H9 (cell line): ENCODE measurements around the gene CGGBP1. TPM values are rescaled to one million over a fixed set of nuclear protein-coding genes. Genes with fewer than 3 reads are reported as not detected.

Experiments
- DNase-seq: peaks from one replicate; pipeline ENCODE4 v3.0.0-alpha.2; 2017
- H2AFZ ChIP-seq: one replicate; pipeline ENCODE4 v1.6.1; 2013; ENCODE audit warnings: mild to moderate bottlenecking, low read length, control low read depth, moderate library complexity
- H2AK5ac ChIP-seq: 2 replicates; pipeline ENCODE4 v1.6.1; 2013; ENCODE audit warnings: low read length, control low read depth, mixed read lengths; ENCODE audit not compliant: insufficient read length
- H2BK120ac ChIP-seq: one replicate; pipeline ENCODE4 v1.6.1; 2013; ENCODE audit warnings: low read depth, mild to moderate bottlenecking, low read length, control low read depth, inconsistent platforms; ENCODE audit not compliant: poor library complexity, severe bottlenecking
- H2BK12ac ChIP-seq: 2 replicates; pipeline ENCODE4 v1.6.1; 2013; ENCODE audit warnings: low read length, control low read depth, mixed read lengths, low read depth; ENCODE audit not compliant: insufficient read length
- H2BK15ac ChIP-seq: 2 replicates; pipeline ENCODE4 v1.6.1; 2013; ENCODE audit warnings: low read depth, low read length, control low read depth
- H2BK20ac ChIP-seq: one replicate; pipeline ENCODE4 v1.6.1; 2013; ENCODE audit warnings: low read depth, mild to moderate bottlenecking, low read length, control low read depth, inconsistent platforms; ENCODE audit not compliant: poor library complexity, severe bottlenecking
- H2BK5ac ChIP-seq: 2 replicates; pipeline ENCODE4 v1.6.1; 2013; ENCODE audit warnings: low read length, control low read depth, mixed read lengths; ENCODE audit not compliant: insufficient read length
- H3K14ac ChIP-seq: 2 replicates; pipeline ENCODE4 v1.6.1; 2013; ENCODE audit warnings: low read length, control low read depth; ENCODE audit not compliant: insufficient read depth
- H3K18ac ChIP-seq: 2 replicates; pipeline ENCODE4 v1.6.1; 2013; ENCODE audit warnings: low read depth, mild to moderate bottlenecking, mixed read lengths, low read length, control low read depth; ENCODE audit not compliant: insufficient read length
- H3K23ac ChIP-seq: 2 replicates; pipeline ENCODE4 v1.6.1; 2013; ENCODE audit warnings: low read length, control low read depth, mixed read lengths, low read depth; ENCODE audit not compliant: insufficient read length
- H3K23me2 ChIP-seq: 2 replicates; pipeline ENCODE4 v1.6.1; 2013; ENCODE audit warnings: low read depth, mild to moderate bottlenecking, mixed read lengths, low read length, control low read depth; ENCODE audit not compliant: insufficient read length, poor library complexity, severe bottlenecking
- H3K27ac ChIP-seq: 2 replicates; pipeline ENCODE4 v1.5.1; 2013; ENCODE audit warnings: low read length, control low read depth, mixed read lengths, low read depth; ENCODE audit not compliant: insufficient read length
- H3K27me3 ChIP-seq: 2 replicates; pipeline ENCODE4 v1.6.1; 2013; ENCODE audit warnings: low read length, control low read depth, inconsistent platforms; ENCODE audit not compliant: insufficient read depth
- H3K4ac ChIP-seq: 2 replicates; pipeline ENCODE4 v1.6.1; 2013; ENCODE audit warnings: low read depth, mild to moderate bottlenecking, control low read depth, inconsistent platforms, low read length, moderate library complexity
- H3K4me1 ChIP-seq: 2 replicates; pipeline ENCODE4 v1.6.1; 2013; ENCODE audit warnings: low read length, control low read depth, inconsistent platforms; ENCODE audit not compliant: insufficient read depth
- H3K4me2 ChIP-seq: 2 replicates; pipeline ENCODE4 v1.6.1; 2013; ENCODE audit warnings: low read length, control low read depth, mixed read lengths; ENCODE audit not compliant: insufficient read length, insufficient read depth
- H3K56ac ChIP-seq: 2 replicates; pipeline ENCODE4 v1.6.1; 2013; ENCODE audit warnings: low read depth, mild to moderate bottlenecking, mixed read lengths, low read length, control low read depth; ENCODE audit not compliant: insufficient read length
- H3K79me1 ChIP-seq: 2 replicates; pipeline ENCODE4 v1.6.1; 2013; ENCODE audit warnings: low read depth, mild to moderate bottlenecking, moderate library complexity, low read length, control low read depth, inconsistent platforms; ENCODE audit not compliant: insufficient read depth, poor library complexity, severe bottlenecking
- H3K79me2 ChIP-seq: 2 replicates; pipeline ENCODE4 v1.6.1; 2013; ENCODE audit warnings: low read length, control low read depth, inconsistent platforms; ENCODE audit not compliant: insufficient read depth
- H3K9ac ChIP-seq: 2 replicates; pipeline ENCODE4 v1.6.1; 2013; ENCODE audit warnings: low read length, control low read depth, mixed read lengths; ENCODE audit not compliant: insufficient read length; ENCODE audit errors: extremely low read depth
- H3K9me3 ChIP-seq: one replicate; pipeline ENCODE4 v1.6.1; 2013; ENCODE audit warnings: low read depth, low read length, inconsistent platforms; ENCODE audit not compliant: control insufficient read depth
- H3T11ph ChIP-seq: one replicate; pipeline ENCODE4 v1.6.1; 2013; ENCODE audit warnings: mild to moderate bottlenecking, low read length, control low read depth, inconsistent platforms
- H4K20me1 ChIP-seq: one replicate; pipeline ENCODE4 v1.6.1; 2013; ENCODE audit not compliant: control insufficient read depth, insufficient read length, insufficient read depth
- H4K5ac ChIP-seq: 2 replicates; pipeline ENCODE4 v1.6.1; 2013; ENCODE audit warnings: low read depth, mild to moderate bottlenecking, mixed read lengths, low read length, control low read depth; ENCODE audit not compliant: insufficient read length
- H4K8ac ChIP-seq: replicated peaks from 2 replicates; pipeline ENCODE4 v1.6.1; 2013; ENCODE audit warnings: low read length, control low read depth, mixed read lengths, low read depth; ENCODE audit not compliant: insufficient read length
- H4K91ac ChIP-seq: 2 replicates; pipeline ENCODE4 v1.6.1; 2013; ENCODE audit warnings: low read depth, mild to moderate bottlenecking, moderate library complexity, mixed read lengths, low read length, control low read depth; ENCODE audit not compliant: insufficient read length
- H3K27ac Mint-ChIP-seq, 3 experiments: 2 replicates in 2 of 3; 3 replicates in 1 of 3; pipeline ENCODE4 v1.8.0; 2020 to 2021; ENCODE audit warnings: mixed read lengths in 3 of 3, mild to moderate bottlenecking in 1 of 3, moderate library complexity in 1 of 3
- H3K27me3 Mint-ChIP-seq: 2 replicates; pipeline ENCODE4 v1.8.0; 2021; ENCODE audit warnings: low read depth, mild to moderate bottlenecking, moderate library complexity, mixed read lengths
- H3K36me3 Mint-ChIP-seq, 3 experiments: 2 replicates in 2 of 3; 3 replicates in 1 of 3; pipeline ENCODE4 v1.8.0; 2020 to 2021; ENCODE audit warnings: low read depth in 3 of 3, mixed read lengths in 3 of 3; ENCODE audit not compliant: insufficient read depth in 1 of 3
- H3K4me1 Mint-ChIP-seq, 2 experiments: 2 replicates each; pipeline ENCODE4 v1.8.0; 2020; ENCODE audit warnings: mixed read lengths in 2 of 2
- H3K4me3 Mint-ChIP-seq, 2 experiments: 2 replicates in 1 of 2; 3 replicates in 1 of 2; pipeline ENCODE4 v1.8.0; 2020 to 2021; ENCODE audit warnings: mild to moderate bottlenecking in 2 of 2, mixed read lengths in 2 of 2, moderate library complexity in 1 of 2
- H3K9me3 Mint-ChIP-seq, 2 experiments: 2 replicates in 1 of 2; 3 replicates in 1 of 2; pipeline ENCODE4 v1.8.0; 2020; ENCODE audit warnings: mild to moderate bottlenecking in 2 of 2, mixed read lengths in 2 of 2, moderate library complexity in 1 of 2
- CTCF ChIP-seq: fragments of 200-600 bp; sonication (generic); conservative IDR thresholded peaks from 3 replicates; pipeline ENCODE4 v1.8.0; 2021; ENCODE audit warnings: antibody characterized with exemption, mild to moderate bottlenecking
- total RNA-seq: library from RNA; stranded (reverse); gene quantifications from 2 replicates; pipeline ENCODE4 v1.2.1, GENCODE V29; 2021

CGGBP1 gene
- total RNA-seq, 1 experiment from 2014 or later: 75.0 TPM

- Histone ChIP-seq H3K23me2 (no peaks in the 10 kb centered on the region), H2AK5ac (no peak overlapping the region), H3K18ac (no peak overlapping the region), H3K4ac (no peak overlapping the region), H2BK12ac (no peak overlapping the region), H4K5ac (no peak overlapping the region), H4K91ac (no peak overlapping the region), H3K23ac (no peak overlapping the region), H4K20me1 (no peaks in the 10 kb centered on the region), H2BK15ac (no peak overlapping the region), H3K27ac (no peak overlapping the region), H3K4me2 (no peak overlapping the region), H3K9ac (no peak overlapping the region), H3K27me3 (no peaks in the 10 kb centered on the region), H3K79me2 (no peaks in the 10 kb centered on the region), H2AFZ (no peak overlapping the region), H3K4me1 (no peaks in the 10 kb centered on the region), H3K14ac (no peak overlapping the region), H3K9me3 (no peaks in the 10 kb centered on the region), H2BK5ac (no peak overlapping the region), H2BK120ac (no peak overlapping the region), H3T11ph (no peak overlapping the region), H3K56ac (no peak overlapping the region), H2BK20ac (no peak overlapping the region), H3K79me1 (no peaks in the 10 kb centered on the region), H4K8ac (no peak overlapping the region)
- no peaks in the 10 kb centered on the region for H3K27me3 Mint-ChIP-seq
- peaks cover 0 to 4% of the 10 kb centered on the region in 2 experiments; a peak in 1 of 5 replicates for H3K9me3 Mint-ChIP-seq
- H3K27ac Mint-ChIP-seq: no peak overlapping the region
- peaks cover 11 to 24% (median 17%) of the 10 kb centered on the region in 3 experiments; a peak in 6 of 7 replicates for H3K36me3 Mint-ChIP-seq
- no peaks in the 10 kb centered on the region for H3K4me1 Mint-ChIP-seq
- no peak overlapping the region for H3K4me3 Mint-ChIP-seq
- no peak for DNase-seq
- TF ChIP-seq CTCF: no peak
Observed at GRCh38 chr3:88092270-88092669, 33.5 kb upstream of the CGGBP1 start.
